ENCODE data around the gene CYP2E1.
"Not testable (repeated sequence)": the region's sequence is repeated elsewhere in the genome, so short reads cannot be mapped to it uniquely, and the experiment has no call there.

The CYP2E1 gene

DNA sequence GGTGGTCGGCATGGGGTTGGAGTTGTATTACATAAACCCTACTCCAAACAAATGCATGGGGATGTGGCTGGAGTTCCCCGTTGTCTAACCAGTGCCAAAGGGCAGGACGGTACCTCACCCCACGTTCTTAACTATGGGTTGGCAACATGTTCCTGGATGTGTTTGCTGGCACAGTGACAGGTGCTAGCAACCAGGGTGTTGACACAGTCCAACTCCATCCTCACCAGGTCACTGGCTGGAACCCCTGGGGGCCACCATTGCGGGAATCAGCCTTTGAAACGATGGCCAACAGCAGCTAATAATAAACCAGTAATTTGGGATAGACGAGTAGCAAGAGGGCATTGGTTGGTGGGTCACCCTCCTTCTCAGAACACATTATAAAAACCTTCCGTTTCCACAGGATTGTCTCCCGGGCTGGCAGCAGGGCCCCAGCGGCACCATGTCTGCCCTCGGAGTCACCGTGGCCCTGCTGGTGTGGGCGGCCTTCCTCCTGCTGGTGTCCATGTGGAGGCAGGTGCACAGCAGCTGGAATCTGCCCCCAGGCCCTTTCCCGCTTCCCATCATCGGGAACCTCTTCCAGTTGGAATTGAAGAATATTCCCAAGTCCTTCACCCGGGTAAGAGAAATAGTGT, at the start of gene CYP2E1:
TSS of gene CYP2E1 (plus strand) at position 407 of the 632 bp plus-strand sequence. CDS start at position 440, 33 bp downstream.
- DNase-seq (ENCODE audit: low read depth in 2 of 2): no peak

DNA sequence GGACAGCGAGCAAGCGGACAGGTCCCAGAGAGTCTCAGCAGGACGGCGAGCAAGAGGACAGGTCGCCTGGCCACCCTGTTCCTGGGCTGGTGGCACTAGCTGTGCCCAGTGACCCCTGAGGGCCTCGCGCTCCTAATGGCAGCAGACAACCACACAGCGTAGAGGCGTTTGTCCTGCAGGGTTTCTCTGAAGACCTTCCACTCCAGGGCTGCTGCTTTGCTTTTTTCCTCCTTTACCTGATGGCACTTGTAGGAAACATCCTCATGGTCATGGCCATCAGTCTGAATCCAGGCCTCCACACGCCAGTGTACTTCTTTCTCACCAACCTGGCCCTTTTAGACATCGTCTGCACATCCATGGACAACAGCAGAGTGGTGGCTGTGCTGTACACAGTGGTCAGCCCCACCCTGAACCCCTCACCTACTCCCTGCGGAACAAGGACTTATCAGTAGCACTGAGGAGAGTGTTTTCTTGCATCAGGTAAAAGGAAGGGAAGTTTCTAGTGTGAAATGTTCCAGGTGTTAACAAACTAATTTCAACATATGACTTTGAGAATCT, 46.0 kb upstream of the CYP2E1 start:
- DNase-seq (ENCODE audit: low read depth in 2 of 2): no peak

DNA sequence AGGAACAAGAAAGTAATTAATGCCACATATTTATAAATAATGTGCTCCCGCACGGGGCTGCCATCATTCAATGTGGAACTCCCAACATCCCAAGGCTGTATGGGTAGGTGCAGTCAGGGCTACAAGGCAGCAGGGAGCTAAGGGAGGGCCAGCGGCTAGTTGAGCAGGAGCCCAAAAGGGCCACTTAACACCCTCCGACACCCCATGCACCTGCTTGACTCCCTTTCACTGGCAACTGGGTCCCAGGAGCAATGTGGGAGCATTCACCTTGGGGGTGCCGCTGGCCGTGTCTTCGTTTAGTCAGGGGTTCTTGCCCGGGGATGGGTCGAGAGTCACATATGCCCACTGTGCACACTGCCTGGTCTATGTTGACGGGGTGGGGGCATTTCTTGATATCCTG, 45.5 kb upstream of the CYP2E1 start:
- no peak for DNase-seq (ENCODE audit: low read depth in 2 of 2)

DNA sequence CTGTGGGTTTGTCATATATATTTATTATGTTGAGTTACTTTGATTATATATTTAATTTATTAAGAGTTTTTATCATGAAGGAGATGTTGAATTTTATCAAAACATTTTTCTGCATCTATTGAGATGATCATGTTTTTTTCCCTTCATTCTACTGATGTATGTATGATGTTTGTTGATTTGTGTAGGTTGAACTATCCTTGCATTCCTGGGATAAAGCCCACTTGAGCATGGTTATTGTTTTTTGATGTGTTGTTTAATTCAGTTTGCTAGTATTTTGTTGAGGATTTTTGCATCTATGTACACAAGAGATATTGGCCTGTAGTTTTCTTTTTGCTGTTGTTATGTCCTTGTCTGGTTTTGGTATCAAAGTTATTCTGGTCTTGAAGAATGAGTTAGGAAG, 42.3 kb upstream of the CYP2E1 start:
- DNase-seq (ENCODE audit: low read depth in 2 of 2): no peak

DNA sequence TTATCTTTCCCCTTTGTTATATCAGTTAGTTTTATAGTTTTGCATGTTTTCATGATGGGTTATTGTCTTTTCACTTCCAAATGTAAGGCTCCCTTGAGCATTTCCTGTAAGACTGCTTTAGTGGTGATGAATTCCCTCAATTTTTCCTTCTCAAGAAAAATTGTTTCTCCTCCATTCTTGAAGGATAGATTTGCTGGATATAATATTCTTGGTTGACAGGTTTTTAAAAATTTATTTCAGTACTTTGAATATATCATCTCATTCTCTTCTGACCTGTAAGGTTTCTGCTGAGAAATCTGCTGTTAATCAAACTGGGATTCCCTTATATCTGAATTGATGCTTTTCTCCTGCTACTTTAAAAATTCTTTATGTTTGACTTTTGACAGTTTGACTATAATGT, 40.1 kb upstream of the CYP2E1 start:
- DNase-seq (ENCODE audit: low read depth in 2 of 2): no peak

DNA sequence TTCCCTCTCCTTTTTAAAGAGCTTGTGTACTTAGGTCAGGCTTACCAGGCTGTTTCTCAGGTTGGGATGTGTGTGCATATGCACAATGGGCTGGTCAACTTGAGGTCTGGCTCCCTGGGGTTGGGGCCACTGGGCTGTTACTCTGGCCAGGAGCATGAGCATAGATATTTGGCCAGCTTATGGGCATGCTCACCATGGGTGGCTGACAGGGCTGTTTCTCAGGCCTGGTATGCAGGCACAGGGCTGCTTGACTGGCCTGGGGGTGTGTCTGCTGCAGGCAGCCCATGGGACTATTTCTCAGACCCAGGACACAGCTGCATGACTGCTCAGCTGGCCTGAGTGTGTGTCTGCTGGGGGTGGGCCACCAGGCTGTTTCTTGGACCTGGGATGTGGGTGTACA, 38.8 kb upstream of the CYP2E1 start:
- no peak for DNase-seq (ENCODE audit: low read depth in 2 of 2)

DNA sequence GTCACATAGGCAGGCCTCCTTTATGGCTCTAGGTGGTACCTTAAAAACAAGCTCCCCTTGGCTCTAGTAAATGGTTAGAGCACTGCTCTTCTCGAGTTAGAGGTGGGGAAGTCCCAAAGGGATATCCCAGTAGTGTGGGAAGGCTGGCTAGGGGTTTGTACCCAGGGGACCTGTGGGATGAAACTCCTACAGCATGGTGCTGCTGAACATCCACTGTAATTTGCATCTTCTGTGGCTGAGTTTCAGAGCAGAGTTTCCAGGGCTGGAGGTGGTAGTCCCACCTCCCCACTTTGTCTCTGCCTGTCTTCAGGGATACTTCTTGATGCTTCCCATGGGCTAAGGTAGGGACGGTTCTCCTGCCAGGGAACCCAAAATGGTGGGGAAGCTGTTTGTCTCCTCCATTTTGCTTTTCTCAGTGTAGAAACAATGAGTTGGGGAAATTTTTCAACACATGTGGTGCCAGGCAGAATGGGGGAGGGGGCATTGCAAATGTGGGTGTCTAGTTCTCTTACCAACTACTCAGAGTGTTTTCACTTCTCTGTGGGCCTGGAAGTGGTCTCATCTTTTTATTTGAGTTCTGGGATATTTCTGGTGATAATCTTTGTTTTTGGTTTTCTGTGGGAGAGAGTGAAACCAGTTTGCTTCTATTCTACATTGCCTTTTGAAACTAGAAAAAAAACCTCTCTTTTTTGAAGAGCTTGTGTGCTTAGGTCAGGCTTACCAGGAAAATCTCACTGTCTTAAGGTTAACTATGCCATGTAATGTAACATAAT, 37.2 kb upstream of the CYP2E1 start:
- no peak for DNase-seq (ENCODE audit: low read depth in 2 of 2)

DNA sequence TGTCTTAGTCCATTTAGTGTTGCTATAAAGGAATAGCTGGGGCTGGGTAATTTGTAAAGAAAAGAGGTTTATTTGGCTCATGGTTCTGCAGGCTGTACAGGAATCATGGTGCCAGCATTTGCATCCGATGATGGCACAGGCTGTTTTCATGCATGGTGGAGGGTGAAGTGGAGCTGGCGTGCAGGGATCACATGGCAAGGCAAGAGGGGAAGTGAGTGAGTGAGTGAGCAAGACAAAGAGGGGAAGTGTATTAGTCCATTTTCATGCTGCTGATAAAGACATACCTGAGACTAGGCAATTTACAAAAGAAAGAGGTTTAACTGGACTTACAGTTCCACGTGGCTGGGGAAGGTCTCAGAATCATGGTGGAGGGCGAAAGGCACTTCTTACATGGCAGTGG, 33.6 kb upstream of the CYP2E1 start:
- DNase-seq (ENCODE audit: low read depth in 2 of 2): not testable (repeated sequence)

DNA sequence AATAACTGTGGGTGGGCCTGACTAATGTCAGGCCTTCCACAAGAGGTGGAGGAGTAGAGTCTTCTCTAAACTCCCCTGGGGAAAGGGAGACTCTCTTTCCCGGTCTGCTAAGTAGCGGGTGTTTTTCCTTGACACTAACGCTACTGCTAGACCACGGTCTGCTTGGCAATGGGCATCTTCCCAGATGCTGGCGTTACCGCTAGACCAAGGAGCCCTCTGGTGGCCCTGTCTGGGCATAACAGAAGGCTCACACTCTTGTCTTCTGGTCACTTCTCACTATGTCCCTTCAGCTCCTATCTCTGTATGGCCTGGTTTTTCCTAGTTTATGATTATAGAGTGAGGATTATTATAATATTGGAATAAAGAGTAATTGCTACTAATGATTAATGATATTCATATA, 29.8 kb upstream of the CYP2E1 start:
- not testable (repeated sequence) for DNase-seq (ENCODE audit: low read depth in 2 of 2)

DNA sequence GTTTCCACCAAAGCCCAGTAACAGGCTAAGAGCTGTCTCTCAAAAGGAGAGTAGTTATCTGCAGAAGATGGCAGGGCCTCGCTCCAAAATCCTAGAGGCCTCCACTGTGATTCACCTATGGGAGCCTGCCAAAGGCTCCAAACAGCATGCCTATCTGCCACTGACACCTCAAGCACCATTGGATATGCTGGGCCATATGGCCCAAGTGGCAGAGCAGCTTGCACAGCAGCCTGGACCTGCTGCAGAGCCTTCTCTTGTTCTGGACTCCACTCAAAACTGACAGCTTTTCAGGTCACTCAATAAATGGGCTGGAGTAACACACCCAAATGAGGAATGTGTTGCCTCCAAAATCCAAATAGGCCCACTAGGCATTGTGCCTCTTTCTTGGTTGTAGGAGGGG, 28.0 kb upstream of the CYP2E1 start:
- DNase-seq (ENCODE audit: low read depth in 2 of 2): not testable (repeated sequence)

DNA sequence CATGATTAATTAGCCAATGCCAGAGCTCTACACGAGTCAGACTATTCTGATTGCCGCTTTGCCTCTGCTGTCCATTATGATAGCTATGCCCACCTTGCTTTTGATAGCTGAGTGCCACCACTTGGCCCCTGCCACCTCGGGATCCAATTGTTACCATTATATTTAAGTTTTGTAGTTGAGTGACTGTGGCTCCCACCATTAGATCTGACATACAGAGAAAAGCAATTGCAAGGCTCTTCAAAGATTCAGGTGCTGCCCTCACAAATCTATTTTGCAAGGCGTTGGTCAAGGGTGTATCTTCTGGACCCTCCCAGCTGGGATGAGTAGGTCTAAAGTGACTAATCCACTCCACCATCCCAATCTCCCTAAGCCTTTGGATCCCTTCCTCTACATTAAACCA, 26.3 kb upstream of the CYP2E1 start:
- not testable (repeated sequence) for DNase-seq (ENCODE audit: low read depth in 2 of 2)

DNA sequence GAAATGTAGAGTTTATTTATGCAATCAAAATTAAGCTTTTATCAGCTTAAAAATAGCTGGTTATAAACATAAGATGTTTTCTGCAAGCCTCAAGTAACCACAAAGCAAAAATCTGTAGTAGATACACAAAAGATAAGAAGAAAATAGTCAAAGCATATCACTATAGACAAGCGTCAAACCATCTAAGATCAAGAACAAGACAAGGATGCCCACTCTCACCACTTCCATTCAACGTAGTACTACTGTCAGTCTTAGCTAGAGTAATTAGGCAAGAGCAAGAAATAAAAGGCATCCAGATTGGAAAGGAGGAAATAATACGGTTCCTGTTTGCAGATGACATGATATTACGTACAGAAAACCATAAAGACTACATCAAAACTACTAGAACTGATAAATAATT, 17.5 kb upstream of the CYP2E1 start:
- DNase-seq (ENCODE audit: low read depth in 2 of 2): no peak

DNA sequence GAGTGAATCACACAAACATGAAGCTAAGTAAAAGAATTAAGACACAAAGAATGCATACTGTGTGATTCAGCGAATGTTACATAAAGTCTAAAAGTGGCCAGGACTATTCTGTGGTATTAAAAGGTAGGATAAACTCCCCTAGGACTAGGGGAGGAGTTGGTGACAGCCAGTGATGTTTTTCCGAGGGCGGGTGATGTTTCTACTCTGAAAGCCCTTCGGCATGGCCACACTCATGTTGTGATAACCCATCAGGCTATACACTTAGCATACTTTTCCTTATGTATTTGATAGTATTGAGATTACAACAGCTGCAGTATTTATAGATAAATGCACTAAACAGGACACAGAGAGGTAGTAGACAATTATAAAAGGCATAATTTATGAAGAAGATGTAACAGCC, 15.8 kb upstream of the CYP2E1 start:
- DNase-seq (ENCODE audit: low read depth in 2 of 2): no peak

DNA sequence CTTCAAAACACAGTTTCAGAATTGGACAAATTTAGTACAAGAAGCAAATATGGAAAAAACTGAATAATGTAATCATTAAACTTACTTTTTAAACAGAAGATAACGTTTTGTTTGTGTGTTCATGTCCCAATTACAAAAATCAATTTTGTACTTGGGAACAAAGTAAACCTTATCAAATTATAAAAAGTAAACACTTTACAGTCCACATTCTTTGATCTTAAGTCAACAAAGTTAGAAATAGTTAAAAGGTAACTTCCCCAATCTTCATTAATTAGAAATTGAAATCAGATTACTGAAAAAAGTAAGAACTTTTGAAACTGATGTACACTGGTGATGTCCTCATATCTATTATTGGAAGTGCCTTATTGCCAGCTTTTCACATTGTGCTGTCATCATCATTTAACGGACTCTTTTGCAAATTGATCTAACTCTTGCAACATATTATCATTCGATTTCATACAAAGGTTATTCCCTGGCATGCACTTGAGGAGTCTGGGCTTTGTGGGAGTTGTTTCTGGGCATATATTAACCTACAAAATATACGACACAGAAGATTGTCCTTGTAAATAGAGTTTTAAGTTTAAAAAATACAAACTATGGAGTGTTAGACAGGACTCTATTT, 15.1 kb upstream of the CYP2E1 start:
- no peak for DNase-seq (ENCODE audit: low read depth in 2 of 2)

DNA sequence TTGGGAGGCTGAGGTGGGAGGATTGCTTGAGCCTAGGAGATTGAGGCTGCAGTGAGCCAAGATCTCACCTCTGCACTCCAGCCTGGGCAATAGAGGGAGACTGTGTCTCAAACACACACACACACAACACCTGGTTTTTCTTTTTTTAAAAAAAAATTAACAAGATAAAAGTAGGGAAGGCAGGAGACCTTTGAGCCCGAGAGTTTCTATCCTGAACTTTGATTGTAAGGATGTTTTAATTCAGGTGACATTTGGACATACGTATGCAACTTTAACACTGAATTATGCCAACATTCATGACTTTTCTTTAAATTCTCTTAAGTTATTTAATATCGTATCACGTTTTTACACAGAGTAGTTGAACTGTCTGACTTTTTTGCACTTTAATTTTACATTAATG, 11.7 kb upstream of the CYP2E1 start:
- DNase-seq (ENCODE audit: low read depth in 2 of 2): no peak

DNA sequence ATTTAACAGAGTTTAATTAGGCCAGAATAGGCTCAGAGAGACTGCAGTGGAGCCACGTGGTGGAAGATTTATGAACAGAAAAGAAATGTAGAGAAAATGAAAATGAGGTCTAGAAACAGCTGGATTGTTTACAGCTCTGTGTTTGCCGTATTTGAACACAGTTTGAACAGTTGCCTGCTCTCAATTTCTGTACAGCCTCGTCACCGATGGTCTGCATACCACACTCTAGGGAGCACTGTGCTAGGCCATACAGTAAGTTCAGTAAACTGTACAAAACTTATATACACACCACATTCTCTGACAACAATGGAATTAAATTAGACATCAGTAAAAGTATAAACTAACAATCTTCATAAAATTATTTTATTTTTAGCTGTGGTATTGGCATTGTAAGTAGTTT, 11.1 kb upstream of the CYP2E1 start:
- no peak for DNase-seq (ENCODE audit: low read depth in 2 of 2)

DNA sequence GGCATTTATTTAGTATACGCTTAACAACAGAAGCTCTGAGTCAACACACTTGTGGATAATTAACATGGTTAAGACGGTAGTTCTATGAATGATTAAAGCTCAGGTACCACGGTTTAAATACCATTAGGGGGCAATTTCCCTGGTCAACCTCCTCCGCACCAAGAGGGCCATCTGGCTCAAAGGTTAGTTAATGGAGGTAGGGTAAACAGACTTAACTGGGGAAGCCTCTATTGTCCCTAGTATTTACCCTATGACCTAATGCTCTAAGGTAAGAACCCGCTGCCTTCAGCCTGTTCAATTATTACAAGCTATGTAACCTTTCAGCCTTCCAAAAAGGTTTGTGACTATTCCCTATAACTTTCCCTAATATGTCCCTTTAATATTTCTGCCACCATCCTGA, 8.6 kb upstream of the CYP2E1 start:
- DNase-seq (ENCODE audit: low read depth in 2 of 2): not testable (repeated sequence)

DNA sequence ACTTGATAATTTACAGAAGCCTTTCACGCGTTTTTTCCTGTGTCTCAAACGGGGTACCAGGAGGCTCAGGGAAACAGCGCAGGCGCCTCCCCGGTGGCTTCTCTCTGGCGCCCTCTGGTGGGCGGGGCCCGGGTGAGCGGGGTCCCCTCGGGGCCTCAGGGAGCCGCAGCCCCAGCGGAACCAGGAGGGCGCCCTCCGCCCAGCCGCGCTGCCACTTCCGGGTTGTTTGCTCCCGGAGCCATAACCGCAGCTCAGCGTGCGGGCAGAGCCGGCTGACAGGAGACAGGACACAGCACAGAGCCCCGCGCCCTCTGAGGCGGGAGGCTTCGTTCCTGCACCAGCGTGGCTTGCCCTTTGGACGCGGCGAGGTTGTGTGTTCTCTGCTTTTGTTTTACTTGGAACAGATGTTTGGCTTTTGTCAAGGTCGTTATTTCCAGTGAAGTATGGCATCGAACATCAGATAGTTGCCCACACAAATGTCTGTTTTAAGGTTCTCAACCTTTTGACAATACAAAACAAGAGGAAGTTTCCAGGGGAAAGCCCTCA, 6.9 kb upstream of the CYP2E1 start:
- peak; percentile 85 to 93 for DNase-seq (ENCODE audit: low read depth in 2 of 2)

DNA sequence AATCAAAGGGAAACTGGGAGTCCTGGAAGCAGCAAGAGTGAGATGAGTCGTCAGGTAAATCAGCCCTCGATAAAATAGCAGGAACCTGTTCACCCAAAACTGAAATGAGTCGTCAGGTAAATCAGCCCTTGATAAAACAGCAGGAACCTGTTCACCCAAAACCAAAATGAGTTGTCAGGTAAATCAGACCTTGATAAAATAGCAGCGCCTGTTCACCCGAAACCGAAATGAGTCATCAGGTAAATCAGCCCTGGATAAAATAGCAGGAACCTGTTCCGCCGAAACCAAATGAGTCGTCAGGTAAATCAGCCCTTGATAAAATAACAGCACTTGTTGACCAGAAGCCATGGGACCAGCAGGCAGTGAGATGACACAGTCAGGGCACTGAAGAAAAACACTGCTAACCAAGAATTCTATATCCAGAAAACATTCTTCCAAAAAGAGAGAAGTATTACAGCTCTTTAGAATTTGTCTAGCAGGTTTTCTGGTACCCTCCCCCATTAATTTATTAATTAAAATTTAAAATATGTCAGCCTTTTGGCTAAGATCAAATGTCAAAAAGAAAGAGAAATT, 3.4 kb upstream of the CYP2E1 start:
- DNase-seq (ENCODE audit: low read depth in 2 of 2): no peak

DNA sequence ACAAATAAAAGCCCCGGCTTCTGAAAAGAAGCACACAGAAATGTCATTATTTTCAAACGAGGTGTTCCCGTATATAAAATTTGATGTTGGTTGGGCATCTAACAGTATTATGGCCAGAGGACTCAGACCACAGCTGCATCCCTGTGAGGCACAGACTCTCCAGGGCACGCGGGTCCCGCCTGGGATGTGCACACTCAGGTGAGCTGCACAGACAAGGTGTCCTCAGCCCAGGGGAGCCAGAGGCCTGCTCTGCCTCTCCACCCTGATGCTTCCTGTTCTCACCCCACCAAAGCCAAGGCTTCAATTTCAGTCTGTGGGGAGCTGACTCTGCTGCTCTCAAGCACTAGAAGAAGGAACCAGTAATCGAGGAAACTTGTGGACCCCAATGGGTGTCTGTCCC, 1.7 kb upstream of the CYP2E1 start:
- no peak for DNase-seq (ENCODE audit: low read depth in 2 of 2)

DNA sequence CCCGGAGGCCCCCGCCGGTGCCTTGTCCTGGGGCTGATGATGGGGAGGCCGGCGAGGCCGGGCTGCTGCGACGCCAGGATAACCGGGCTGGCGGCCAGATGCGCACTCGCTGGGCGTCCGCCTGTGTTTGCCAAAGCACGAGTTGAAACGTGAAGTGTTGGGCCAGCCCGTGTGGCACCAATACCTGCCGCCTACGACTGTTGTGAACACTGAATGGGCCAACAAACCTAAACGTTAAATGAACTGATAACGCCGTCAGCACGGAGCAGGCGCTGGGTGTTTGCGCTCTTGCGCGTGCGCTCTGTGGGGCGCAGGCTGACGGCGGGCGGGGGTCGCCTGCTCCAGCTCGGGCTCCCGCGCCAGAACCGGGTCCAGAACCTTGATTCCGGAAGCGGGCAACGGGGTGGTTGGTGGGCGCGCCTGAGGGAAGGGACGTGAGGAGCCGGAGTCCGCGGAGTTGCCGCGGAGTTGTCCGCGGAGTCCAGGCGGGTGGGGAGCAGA, 658 bp downstream of the CYP2E1 start:
- DNase-seq (ENCODE audit: low read depth in 2 of 2): no peak

DNA sequence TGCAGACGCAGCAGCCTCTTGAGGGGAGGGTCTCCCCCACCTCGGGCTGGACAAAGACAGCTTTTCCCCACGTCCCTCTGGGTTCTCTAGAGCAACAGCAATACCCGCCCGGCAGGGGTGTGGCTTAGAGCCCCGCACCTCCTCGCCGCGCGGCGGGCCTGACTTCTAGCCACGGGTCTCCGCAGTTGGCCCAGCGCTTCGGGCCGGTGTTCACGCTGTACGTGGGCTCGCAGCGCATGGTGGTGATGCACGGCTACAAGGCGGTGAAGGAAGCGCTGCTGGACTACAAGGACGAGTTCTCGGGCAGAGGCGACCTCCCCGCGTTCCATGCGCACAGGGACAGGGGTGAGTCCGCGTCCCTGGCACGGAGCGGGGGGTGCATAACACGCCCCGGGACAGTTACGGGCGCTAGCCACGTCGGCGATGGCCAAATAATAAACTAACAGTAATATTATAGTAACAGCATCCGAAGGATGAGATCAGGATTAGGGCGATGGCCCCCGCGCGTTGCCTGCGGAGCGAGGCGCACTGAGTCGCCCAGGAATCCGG, 1.2 kb downstream of the CYP2E1 start:
- no peak for DNase-seq (ENCODE audit: low read depth in 2 of 2)

Data from stimulated activated CD4-positive, alpha-beta T cell treated with anti-CD3 and anti-CD28 coated beads, Interleukin-12 subunit alpha, Interleukin-12 subunit beta, amount 100 ng/mL, for 24 hours (primary cell).